Glutamatergic neuron (in vitro differentiated cells): Measurements from ENCODE around the gene DHX29. TPM values are rescaled to one million over a fixed set of nuclear protein-coding genes. Genes with fewer than 3 reads are reported as not detected.
A peak's percentile ranks its signal among the peaks of the same experiment; 100 is the strongest.
"Not testable (repeated sequence)": the region's sequence is repeated elsewhere in the genome, so short reads cannot be mapped to it uniquely, and the experiment has no call there.

Experiments used
- DNase-seq: peaks from one replicate; pipeline ENCODE4 v3.0.0; 2022
- H3K27ac Mint-ChIP-seq: one replicate; pipeline ENCODE4 v1.8.0; 2020; ENCODE audit warnings: mild to moderate bottlenecking, mixed read lengths, inconsistent platforms; ENCODE audit not compliant: unreplicated experiment
- H3K27me3 Mint-ChIP-seq: one replicate; pipeline ENCODE4 v1.8.0; 2020; ENCODE audit warnings: mild to moderate bottlenecking, moderate library complexity, mixed read lengths, inconsistent platforms; ENCODE audit not compliant: unreplicated experiment
- H3K36me3 Mint-ChIP-seq: one replicate; pipeline ENCODE4 v1.8.0; 2020; ENCODE audit warnings: mild to moderate bottlenecking, mixed read lengths, inconsistent platforms; ENCODE audit not compliant: unreplicated experiment
- H3K4me1 Mint-ChIP-seq: one replicate; pipeline ENCODE4 v1.8.0; 2020; ENCODE audit warnings: mild to moderate bottlenecking, low read depth, mixed read lengths, inconsistent platforms; ENCODE audit not compliant: unreplicated experiment
- H3K4me3 Mint-ChIP-seq: one replicate; pipeline ENCODE4 v1.8.0; 2020; ENCODE audit warnings: mild to moderate bottlenecking, mixed read lengths, inconsistent platforms; ENCODE audit not compliant: unreplicated experiment
- H3K9me3 Mint-ChIP-seq: one replicate; pipeline ENCODE4 v1.8.0; 2020; ENCODE audit warnings: mild to moderate bottlenecking, moderate library complexity, mixed read lengths, inconsistent platforms; ENCODE audit not compliant: unreplicated experiment
- total RNA-seq: library from RNA; stranded (reverse); fragmentation: NEBNext Ultra II Directional; extraction: Animal tissue kit (Norgen Biotek cat#: 25700); gene quantifications from one replicate; pipeline ENCODE4 v1.2.1, GENCODE V29; 2021; ENCODE audit not compliant: unreplicated experiment
- TF ChIP-seq, protein P1 (sequence below): fragments of 200-600 bp; sonication (generic); IDR thresholded peaks from one replicate; pipeline ENCODE4 v1.5.0; 2021; ENCODE audit not compliant: partially characterized antibody, unreplicated experiment

The DHX29 gene
- total RNA-seq, 1 donor from 2014 or later: 22.9 TPM

DNA sequence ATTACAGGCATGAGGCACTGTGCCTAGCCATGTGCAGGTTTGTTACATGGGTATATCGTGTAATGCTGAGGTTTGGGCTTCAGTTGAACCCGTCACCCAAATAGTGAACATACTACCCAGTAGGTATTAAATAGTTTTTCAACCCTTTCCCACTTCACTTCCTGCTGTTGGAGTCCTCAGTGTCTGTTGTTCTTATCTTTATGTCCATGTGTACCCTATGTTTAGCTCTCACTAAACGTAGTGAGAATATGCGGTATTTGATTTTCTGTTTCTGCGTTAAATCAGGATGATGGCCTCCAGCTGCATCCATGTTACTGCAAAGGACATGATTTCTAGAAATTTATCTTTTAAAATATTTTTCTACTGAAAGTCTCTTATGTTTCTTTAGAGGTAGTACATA, 18.1 kb upstream of the DHX29 start:
- H3K27me3 Mint-ChIP-seq: no peaks in the 10 kb centered on the region
- no peaks in the 10 kb centered on the region for H3K36me3 Mint-ChIP-seq
- H3K4me3 Mint-ChIP-seq: no peak overlapping the region
- TF ChIP-seq, protein P1, sequence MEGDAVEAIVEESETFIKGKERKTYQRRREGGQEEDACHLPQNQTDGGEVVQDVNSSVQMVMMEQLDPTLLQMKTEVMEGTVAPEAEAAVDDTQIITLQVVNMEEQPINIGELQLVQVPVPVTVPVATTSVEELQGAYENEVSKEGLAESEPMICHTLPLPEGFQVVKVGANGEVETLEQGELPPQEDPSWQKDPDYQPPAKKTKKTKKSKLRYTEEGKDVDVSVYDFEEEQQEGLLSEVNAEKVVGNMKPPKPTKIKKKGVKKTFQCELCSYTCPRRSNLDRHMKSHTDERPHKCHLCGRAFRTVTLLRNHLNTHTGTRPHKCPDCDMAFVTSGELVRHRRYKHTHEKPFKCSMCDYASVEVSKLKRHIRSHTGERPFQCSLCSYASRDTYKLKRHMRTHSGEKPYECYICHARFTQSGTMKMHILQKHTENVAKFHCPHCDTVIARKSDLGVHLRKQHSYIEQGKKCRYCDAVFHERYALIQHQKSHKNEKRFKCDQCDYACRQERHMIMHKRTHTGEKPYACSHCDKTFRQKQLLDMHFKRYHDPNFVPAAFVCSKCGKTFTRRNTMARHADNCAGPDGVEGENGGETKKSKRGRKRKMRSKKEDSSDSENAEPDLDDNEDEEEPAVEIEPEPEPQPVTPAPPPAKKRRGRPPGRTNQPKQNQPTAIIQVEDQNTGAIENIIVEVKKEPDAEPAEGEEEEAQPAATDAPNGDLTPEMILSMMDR: no peak
- no peaks in the 10 kb centered on the region for H3K4me1 Mint-ChIP-seq
- no peaks in the 10 kb centered on the region for H3K9me3 Mint-ChIP-seq
- DNase-seq: no peak
- no peak overlapping the region for H3K27ac Mint-ChIP-seq

DNA sequence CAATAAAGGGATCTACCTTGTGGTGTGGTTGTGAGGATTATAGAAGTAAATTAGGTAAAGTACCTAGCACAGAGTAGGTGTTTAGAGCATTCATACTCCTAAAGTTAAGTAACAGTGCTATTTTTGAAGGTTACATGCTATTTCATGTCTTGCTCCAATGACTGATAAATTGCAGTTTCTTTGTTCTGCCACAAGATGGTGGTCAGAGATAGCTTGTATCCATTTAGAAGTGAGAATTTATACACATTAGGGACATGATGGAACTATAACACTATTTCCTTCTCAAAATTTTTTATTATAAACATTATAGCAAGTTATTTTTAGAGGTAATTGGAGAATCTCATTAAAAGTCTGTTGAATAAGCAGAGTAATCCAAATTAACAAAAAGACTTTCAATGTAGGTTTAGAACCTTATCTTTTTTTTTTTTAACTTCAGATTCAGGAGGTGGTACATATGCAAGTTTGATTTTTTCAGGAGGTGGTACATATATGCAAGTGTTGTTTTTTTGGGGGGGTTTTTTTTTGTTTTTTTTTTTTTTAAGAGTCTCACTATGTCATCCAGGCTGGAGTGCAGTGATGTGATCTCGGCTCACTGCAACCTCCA, 17.4 kb upstream of the DHX29 start:
- DNase-seq: no peak
- H3K4me3 Mint-ChIP-seq: no peak overlapping the region
- no peaks in the 10 kb centered on the region for H3K4me1 Mint-ChIP-seq
- no peak overlapping the region for H3K27ac Mint-ChIP-seq
- no peaks in the 10 kb centered on the region for H3K9me3 Mint-ChIP-seq
- no peaks in the 10 kb centered on the region for H3K36me3 Mint-ChIP-seq
- H3K27me3 Mint-ChIP-seq: no peaks in the 10 kb centered on the region
- TF ChIP-seq, protein P1: peak; percentile 60

DNA sequence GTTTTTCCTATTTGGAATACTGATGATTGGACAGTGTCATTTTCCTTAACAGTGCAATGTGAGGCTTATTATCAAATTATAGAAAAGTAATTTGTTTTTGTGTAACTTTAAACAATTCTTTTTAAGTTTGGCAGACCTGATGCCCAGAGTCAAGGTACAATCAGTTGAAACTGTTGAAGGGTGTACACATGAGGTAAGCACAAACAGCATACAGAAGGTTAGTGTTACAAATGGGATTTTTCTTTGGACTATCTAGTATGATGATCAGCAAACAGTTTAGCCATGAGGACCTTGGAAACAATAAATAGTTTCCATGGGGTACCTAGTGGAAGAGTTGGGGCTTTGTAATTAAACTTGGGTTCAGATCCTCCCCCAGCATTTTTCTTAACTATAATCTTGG, 16.5 kb upstream of the DHX29 start:
- TF ChIP-seq, protein P1: no peak
- Mint-ChIP-seq H3K4me3 (no peak overlapping the region), H3K27me3 (no peaks in the 10 kb centered on the region), H3K36me3 (no peaks in the 10 kb centered on the region), H3K27ac (no peak overlapping the region), H3K9me3 (no peaks in the 10 kb centered on the region), H3K4me1 (no peaks in the 10 kb centered on the region)
- no peak for DNase-seq

DNA sequence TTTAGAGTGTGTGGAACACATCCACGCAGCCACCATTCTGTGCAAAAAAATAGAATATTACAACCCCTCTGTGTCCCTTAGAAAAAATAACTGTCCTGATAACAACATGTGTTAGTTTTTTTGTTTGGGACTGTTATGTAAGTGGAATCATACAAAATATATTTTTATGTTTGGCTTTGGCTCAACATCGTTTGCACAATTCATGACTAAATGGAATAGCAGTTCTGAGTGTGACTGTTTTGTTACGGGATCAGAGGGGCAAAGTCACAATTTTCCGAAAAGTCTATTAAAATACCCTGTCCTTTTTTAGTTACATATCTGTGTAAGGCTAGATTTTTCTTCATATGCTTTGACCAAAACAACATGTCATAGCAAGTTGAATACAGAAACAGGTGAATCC, 13.1 kb upstream of the DHX29 start:
- Mint-ChIP-seq H3K36me3 (no peaks in the 10 kb centered on the region), H3K27ac (no peak overlapping the region), H3K4me1 (no peaks in the 10 kb centered on the region), H3K4me3 (no peak overlapping the region), H3K9me3 (no peaks in the 10 kb centered on the region), H3K27me3 (no peaks in the 10 kb centered on the region)
- DNase-seq: no peak
- TF ChIP-seq, protein P1: no peak

DNA sequence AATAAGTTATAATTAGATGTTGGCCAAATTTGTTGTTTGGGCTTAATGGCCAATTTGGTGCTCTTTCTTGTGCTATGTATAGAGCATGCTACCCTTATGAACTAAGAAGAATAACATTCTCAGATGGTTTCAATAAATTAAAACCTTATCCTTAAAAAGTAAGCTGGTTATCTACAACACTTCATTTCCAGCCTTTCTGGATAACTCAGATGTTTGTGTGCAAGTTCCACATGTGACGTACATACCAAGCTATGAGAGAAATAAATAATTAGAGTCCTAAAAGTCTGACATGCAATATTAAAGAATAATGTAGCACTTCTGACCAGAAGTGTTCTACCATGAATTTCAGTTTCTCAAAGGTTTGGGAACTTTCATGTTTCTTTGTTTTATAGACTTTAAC, 12.0 kb upstream of the DHX29 start:
- Mint-ChIP-seq H3K4me1 (no peaks in the 10 kb centered on the region), H3K9me3 (no peaks in the 10 kb centered on the region), H3K27ac (no peak overlapping the region), H3K36me3 (no peaks in the 10 kb centered on the region), H3K4me3 (no peak overlapping the region), H3K27me3 (no peaks in the 10 kb centered on the region)
- no peak for DNase-seq
- TF ChIP-seq, protein P1: no peak

DNA sequence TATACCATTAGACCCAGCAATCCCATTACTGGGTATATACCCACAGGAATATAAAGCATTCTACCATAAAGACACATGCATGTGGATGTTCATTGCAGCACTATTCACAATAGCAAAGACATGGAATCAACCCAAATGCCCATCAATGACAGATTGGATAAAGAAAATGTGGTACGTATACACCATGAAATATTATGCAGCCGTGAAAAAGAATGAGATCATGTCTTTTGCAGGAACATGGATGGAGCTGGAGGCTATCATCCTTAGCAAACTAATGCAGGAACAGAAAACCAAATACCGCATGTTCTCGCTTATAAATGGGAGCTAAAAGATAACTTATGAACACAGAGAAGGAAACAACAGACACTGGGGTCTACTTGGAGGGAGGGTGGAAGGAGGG, 10.7 kb upstream of the DHX29 start:
- not testable (repeated sequence) for H3K36me3 Mint-ChIP-seq, H3K4me1 Mint-ChIP-seq, H3K27me3 Mint-ChIP-seq, DNase-seq, H3K9me3 Mint-ChIP-seq, H3K4me3 Mint-ChIP-seq, H3K27ac Mint-ChIP-seq
